ENCODE measurements around the gene PLCL2. TPM values are rescaled to one million over a fixed set of nuclear protein-coding genes. Genes with fewer than 3 reads are reported as not detected.

Gene PLCL2
- total and polyA plus RNA-seq, 2 experiments from 2014 or later, result 1.6 to 9.7 TPM

- no peak; the same call in 2 of the 3 replicates for ATAC-seq
- Histone ChIP-seq H2AFZ (no peak overlapping the region), H3K4me1 (ENCODE audit: insufficient read depth) (no peaks in the 10 kb centered on the region), H3K27me3 (ENCODE audit: insufficient read depth) (peaks cover 16% of the 10 kb centered on the region; the same call in 1 of the 2 replicates), H4K20me1 (replicated peaks; ENCODE audit: insufficient read depth) (peaks cover 10% of the 10 kb centered on the region), H3K79me2 (replicated peaks; ENCODE audit: insufficient read depth) (no peaks in the 10 kb centered on the region), H3K9me2 (ENCODE audit: insufficient read depth) (no peaks in the 10 kb centered on the region), H3K4me2 (no peak overlapping the region), H3K36me3 (ENCODE audit: insufficient read depth) (no peaks in the 10 kb centered on the region), H3K27ac (ENCODE audit: low read depth) (no peak overlapping the region), H3F3A (replicated peaks; ENCODE audit: low read depth) (no peaks in the 10 kb centered on the region), H3K4me3 (no peak overlapping the region)
- DNase-seq (ENCODE audit: low spot score), result no peak
- Mint-ChIP-seq H3K36me3 (ENCODE audit: low read depth) (no peaks in the 10 kb centered on the region), H3K9me3 (no peaks in the 10 kb centered on the region), H3K27ac (no peak overlapping the region), H3K27me3 (ENCODE audit: insufficient read depth, low read depth, poor library complexity) (peaks cover 5% of the 10 kb centered on the region), H3K4me1 (peaks cover 3% of the 10 kb centered on the region; the same call in 1 of the 3 replicates), H3K4me3 (no peak overlapping the region)
- no peak for TF ChIP-seq CREB1 (CRISPR knock-in tag; IDR thresholded peaks at IDR 0.05; ENCODE audit: low read depth)
- TF ChIP-seq ETS1 (IDR thresholded peaks at IDR 0.05), result no peak
- no peak for TF ChIP-seq STAT1 (IDR thresholded peaks at IDR 0.05; ENCODE audit: unreplicated experiment)
- no peak for TF ChIP-seq EZH2 (IDR thresholded peaks at IDR 0.05; ENCODE audit: low read depth, unreplicated experiment)
Observed at GRCh38 chr3:16990163-16990562, 105.4 kb downstream of the PLCL2 start.

GRCh38 chr3:16992198-16992597, 107.4 kb downstream of the PLCL2 start:
- H2AFZ ChIP-seq, result no peak overlapping the region
- Mint-ChIP-seq H3K4me1 (peaks cover 3% of the 10 kb centered on the region; the same call in 1 of the 3 replicates), H3K9me3 (no peaks in the 10 kb centered on the region), H3K27ac (no peak overlapping the region), H3K4me3 (no peak overlapping the region), H3K36me3 (ENCODE audit: low read depth) (no peaks in the 10 kb centered on the region), H3K27me3 (ENCODE audit: insufficient read depth, low read depth, poor library complexity) (peaks cover 19% of the 10 kb centered on the region)
- H3K79me2 ChIP-seq (replicated peaks; ENCODE audit: insufficient read depth), result no peaks in the 10 kb centered on the region
- H4K20me1 ChIP-seq (replicated peaks; ENCODE audit: insufficient read depth), result peaks cover 14% of the 10 kb centered on the region; the same call in 1 of the 2 replicates
- no peaks in the 10 kb centered on the region for H3K36me3 ChIP-seq (ENCODE audit: insufficient read depth)
- ATAC-seq, result no peak
- no peaks in the 10 kb centered on the region for H3K4me1 ChIP-seq (ENCODE audit: insufficient read depth)
- no peak overlapping the region for H3K4me2 ChIP-seq
- H3K27me3 ChIP-seq (ENCODE audit: insufficient read depth), result peaks cover 37% of the 10 kb centered on the region
- no peak overlapping the region for H3K27ac ChIP-seq (ENCODE audit: low read depth)
- DNase-seq (ENCODE audit: low spot score), result no peak
- no peaks in the 10 kb centered on the region for H3F3A ChIP-seq (replicated peaks; ENCODE audit: low read depth)
- H3K9me2 ChIP-seq (ENCODE audit: insufficient read depth), result no peaks in the 10 kb centered on the region
- H3K4me3 ChIP-seq, result no peak overlapping the region
- no peak for TF ChIP-seq EZH2 (IDR thresholded peaks at IDR 0.05; ENCODE audit: low read depth, unreplicated experiment)
- no peak for TF ChIP-seq REST (IDR thresholded peaks at IDR 0.05; ENCODE audit: unreplicated experiment)
- TF ChIP-seq CREB1 (CRISPR knock-in tag; IDR thresholded peaks at IDR 0.05; ENCODE audit: low read depth), result no peak
- no peak for TF ChIP-seq EZH2phosphoT487 (IDR thresholded peaks at IDR 0.05; ENCODE audit: unreplicated experiment)
- TF ChIP-seq JUNB (IDR thresholded peaks at IDR 0.05; ENCODE audit: unreplicated experiment), result no peak
- no peak for TF ChIP-seq CTCF (conservative IDR thresholded peaks at IDR 0.05; ENCODE audit: low read depth in 2 of 2)
- no peak for TF ChIP-seq ZNF114 (CRISPR knock-in tag; IDR thresholded peaks at IDR 0.05)
- no peak for TF ChIP-seq NANOG (IDR thresholded peaks at IDR 0.05; ENCODE audit: borderline replicate concordance)
- no peak for TF ChIP-seq ZNF331 (CRISPR knock-in tag; IDR thresholded peaks at IDR 0.05; ENCODE audit: low read depth)
- TF ChIP-seq STAT1 (IDR thresholded peaks at IDR 0.05; ENCODE audit: unreplicated experiment), result no peak

Measured in GM23338 (cell line).